GM19240 (cell line): ENCODE results near the gene RAB27A.
"Not testable (repeated sequence)": the region's sequence is repeated elsewhere in the genome, so short reads cannot be mapped to it uniquely, and the experiment has no call there.

Experiments used
- DNase-seq: peaks from one replicate; pipeline ENCODE4 v3.0.0; 2011; ENCODE audit warnings: low spot score; ENCODE audit not compliant: insufficient read length

RAB27A gene

GRCh38 chr15:55282284-55282833 is 7.3 kb downstream of the RAB27A start:
- no peak for DNase-seq

- DNase-seq: no peak
Observed at GRCh38 chr15:55281517-55282228, 7.9 kb downstream of the RAB27A start.

GRCh38 chr15:55280589-55280988 is 9.0 kb downstream of the RAB27A start:
- DNase-seq: not testable (repeated sequence)

- no peak for DNase-seq
Observed at GRCh38 chr15:55279746-55280351, 9.8 kb downstream of the RAB27A start.

- DNase-seq: no peak
Observed at GRCh38 chr15:55279100-55279745, 10.4 kb downstream of the RAB27A start.

- DNase-seq: no peak
Observed at GRCh38 chr15:55277715-55278114, 11.9 kb downstream of the RAB27A start.

GRCh38 chr15:55277116-55277564 is 12.5 kb downstream of the RAB27A start:
- no peak for DNase-seq

- DNase-seq: no peak
Observed at GRCh38 chr15:55276324-55276723, 13.3 kb downstream of the RAB27A start.

GRCh38 chr15:55270291-55270690 is 19.3 kb downstream of the RAB27A start:
- DNase-seq: no peak

- no peak for DNase-seq
Observed at GRCh38 chr15:55268176-55268695, 21.4 kb downstream of the RAB27A start.

GRCh38 chr15:55267401-55268175 is 22.0 kb downstream of the RAB27A start:
- no peak for DNase-seq

GRCh38 chr15:55266547-55266946 is 23.1 kb downstream of the RAB27A start:
- no peak for DNase-seq

- DNase-seq: no peak
Observed at GRCh38 chr15:55260562-55261131, 29.0 kb downstream of the RAB27A start.

- DNase-seq: no peak
Observed at GRCh38 chr15:55257938-55258337, 31.7 kb downstream of the RAB27A start.

GRCh38 chr15:55257012-55257670 is 32.5 kb downstream of the RAB27A start:
- no peak for DNase-seq

GRCh38 chr15:55256281-55257011 is 33.2 kb downstream of the RAB27A start:
- DNase-seq: no peak

- DNase-seq: no peak
Observed at GRCh38 chr15:55255714-55256113, 33.9 kb downstream of the RAB27A start.

- no peak for DNase-seq
Observed at GRCh38 chr15:55254916-55255679, 34.5 kb downstream of the RAB27A start.

- no peak for DNase-seq
Observed at GRCh38 chr15:55253580-55253979, 36.0 kb downstream of the RAB27A start.
